HG02610 (cell line): ENCODE measurements around the gene NF2.

Experiments
- ATAC-seq: cut with Tn5 transposase; IDR thresholded peaks from one replicate; pipeline ENCODE4 v1.9.1; 2021; ENCODE audit warnings: mild to moderate bottlenecking, moderate library complexity; ENCODE audit not compliant: unreplicated experiment

NF2 gene

DNA sequence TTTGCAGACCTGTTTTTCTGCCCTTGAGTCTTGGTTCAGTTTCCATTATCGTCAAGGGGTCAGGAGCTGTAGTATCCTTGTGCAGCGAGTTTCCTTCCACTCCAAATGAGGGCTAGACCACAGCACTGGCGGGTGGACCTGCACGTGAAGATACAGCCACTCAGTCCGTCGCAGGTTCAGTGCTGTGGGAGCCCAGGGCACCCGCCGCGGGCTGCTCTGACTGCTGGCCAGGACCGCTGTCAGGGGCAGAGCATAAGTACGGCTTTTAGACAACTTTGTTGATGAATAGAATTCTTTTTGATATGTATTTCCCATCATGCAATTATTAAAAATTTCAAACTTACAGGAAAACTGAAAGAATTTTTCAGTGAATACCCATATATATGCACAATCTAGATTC, 56.6 kb downstream of the NF2 start:
- no peak for ATAC-seq

DNA sequence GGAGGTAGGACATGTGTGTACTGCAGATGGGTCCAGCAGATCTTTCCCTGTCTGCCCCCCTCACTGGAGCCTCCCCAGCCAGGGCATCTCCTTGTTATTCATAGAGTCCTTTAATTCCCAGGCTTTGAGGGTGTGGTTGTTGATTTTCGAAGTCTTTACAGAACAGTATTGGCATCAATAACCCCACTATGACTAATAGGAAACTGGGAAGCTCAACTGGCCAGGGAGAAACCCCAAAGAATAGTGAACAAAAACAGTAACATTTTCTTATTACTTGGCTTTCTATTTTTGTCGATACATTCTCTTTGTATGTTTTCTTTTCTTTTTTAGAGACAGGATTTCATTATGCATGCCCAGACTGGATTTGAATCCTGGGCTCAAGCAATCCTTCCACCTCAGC, 57.9 kb downstream of the NF2 start:
- ATAC-seq = no peak

DNA sequence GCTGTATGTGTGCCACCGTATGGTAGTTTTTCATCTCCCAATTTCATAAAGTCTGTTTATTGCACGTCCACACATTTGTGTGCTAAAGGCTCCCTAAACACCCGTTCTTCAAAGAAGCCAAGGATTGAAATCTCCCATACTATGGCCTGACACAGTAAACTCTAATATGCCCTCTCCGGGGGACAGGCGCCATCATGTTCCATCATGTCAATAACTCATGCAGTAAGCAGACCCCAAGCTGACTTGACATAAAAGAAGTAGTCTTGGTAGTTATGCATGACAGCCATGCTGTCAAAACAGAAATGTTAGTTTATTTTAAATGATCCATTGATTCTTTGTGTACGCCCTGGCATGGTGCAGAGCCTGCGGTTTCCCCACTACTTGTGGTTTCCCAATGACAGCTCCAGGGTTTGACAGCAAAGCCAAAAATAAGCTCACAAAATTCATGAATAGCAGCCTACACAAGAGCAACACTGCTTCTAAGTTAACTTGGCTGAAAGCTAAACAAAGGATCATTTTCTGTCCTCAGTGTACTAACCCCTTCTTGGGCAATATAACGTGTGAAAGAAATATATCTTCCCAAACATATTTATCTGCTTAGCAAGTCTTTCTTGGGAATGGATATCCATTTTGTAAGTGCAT, 59.9 kb downstream of the NF2 start:
- no peak for ATAC-seq

- ATAC-seq = no peak
These were observed 62.1 kb downstream of the NF2 start for GRCh38 chr22:29665486-29665885.

DNA sequence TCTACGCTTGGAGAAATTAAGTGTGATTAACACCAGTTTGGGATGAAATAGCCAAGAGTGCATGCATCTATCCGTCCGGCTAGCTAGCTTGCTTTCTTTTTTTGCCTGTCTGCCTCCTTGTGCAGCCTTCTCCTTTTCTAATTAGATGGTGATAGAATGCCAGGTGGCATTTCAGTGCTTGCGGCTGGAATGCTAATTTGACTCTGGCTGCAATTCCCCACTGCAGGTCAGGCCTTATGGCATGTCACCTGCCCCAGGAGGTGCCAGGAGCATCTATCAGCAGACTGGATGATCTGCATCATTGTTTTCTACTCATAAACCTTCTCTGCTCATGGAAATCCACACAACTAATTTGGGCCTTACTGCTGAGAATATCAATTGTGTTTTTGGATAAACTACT, 65.2 kb downstream of the NF2 start:
- ATAC-seq = no peak

DNA sequence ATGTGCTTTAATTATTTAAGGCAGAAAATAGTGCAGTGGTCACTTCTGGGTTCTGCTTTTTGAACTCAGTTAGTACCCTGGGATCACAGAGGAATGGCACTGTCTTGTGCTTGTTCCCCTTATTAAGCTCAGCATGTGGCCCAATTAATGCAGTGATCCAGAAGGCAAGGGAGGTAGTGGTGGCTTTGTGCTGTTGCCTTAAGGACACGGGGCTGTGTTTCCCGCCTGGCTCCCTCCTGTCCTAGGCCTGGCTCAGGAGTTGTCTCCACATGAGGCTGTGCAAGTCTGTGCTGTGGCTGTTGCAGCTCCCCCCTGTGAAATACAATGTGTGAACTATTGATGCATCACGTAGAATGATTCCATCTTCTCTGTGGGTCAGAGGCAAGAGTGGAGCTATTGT, 67.2 kb downstream of the NF2 start:
- no peak for ATAC-seq

DNA sequence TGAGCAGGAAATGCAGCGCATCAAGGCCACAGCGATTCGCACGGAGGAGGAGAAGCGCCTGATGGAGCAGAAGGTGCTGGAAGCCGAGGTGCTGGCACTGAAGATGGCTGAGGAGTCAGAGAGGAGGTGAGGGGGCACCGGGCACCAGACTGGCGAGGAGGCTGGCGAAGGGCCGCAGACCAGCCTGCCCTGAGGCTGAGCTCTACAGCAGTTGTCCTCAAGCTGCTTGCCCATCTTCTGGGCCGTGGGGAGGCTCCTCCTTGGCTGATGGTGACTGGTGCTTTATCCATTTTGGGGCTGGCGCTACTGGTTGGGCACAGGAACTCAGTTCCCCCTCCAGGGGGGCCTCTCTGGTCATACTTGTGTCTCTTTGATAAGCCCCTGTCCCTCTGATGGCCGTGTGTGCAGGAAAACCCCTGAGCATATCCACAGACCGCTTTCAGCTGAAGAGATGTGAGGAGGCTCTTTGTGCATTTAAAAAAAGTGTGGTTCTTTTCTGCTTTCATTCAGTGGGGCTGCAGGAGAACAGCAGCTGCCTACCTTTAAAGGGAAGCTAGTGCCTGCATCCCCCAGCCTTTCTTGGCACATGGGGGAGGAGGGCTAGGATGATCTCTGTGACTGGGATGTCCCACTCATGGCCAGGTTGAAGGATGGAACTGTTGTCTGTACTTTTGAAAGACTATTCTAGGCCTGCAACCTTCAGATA, 70.1 kb downstream of the NF2 start:
- no peak for ATAC-seq

- no peak for ATAC-seq
These were observed 70.7 kb downstream of the NF2 start for GRCh38 chr22:29674121-29674520.

- ATAC-seq = no peak
These were observed 75.9 kb downstream of the NF2 start for GRCh38 chr22:29679316-29679715.

DNA sequence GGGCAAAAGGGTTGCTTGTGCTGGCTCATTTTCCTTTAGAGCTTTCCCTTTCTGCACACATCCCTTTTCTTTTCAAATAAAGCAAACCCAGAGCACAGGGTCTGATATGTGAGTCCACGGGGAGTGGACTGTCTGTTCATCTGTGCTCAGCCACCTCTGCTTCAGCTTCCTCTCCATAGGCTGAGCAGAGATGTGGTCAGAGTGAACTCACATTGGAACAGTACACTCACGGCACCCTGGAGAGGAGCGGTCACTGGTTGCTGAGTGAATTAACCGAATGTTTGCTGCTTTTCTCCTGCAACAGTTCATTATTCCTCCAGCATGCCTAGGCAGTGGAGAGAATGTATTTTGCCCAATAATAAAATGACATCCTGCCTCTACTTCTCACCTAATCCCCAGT, 80.1 kb downstream of the NF2 start:
- ATAC-seq = no peak

GRCh38 chr22:29684244-29684643, 80.8 kb downstream of the NF2 start:
- ATAC-seq = no peak

GRCh38 chr22:29689206-29689879, 85.9 kb downstream of the NF2 start:
- ATAC-seq = no peak

DNA sequence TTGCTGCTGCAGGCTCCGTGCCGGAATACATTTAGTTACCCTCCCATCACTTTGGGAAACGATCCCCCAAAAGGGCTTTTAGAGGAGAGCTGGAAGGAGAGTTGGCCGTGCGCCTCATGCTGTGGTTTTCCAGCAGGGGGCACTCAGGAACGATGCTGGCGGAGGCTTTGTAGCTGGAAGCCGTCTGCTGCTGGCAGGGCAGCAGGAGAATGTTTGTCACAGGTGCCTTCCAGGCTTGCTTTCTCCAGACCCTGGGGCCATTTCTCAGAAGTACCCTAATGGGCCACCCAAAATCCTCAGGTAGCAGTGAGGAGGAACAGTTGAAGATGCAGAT, 86.4 kb downstream of the NF2 start:
- ATAC-seq = no peak

DNA sequence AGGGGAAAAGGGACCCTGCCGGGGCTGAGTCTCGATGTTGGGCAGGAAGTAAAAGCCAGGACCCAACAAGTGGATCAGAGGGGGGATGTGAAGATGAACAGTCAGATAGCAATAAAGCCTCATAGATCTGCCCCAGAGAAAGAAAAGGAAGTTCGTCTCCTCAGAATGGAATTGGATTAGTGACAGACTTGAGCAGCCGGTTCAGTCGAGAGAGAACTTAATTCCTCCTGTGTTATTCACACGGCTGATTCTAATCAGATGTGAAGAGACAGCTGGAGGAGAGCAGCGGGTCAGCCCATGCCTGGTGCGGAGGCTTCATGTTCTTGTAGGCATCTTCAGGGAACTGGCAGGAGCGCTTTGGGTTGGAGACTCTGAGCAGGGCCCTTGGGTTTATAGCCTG, 87.0 kb downstream of the NF2 start:
- ATAC-seq = no peak

DNA sequence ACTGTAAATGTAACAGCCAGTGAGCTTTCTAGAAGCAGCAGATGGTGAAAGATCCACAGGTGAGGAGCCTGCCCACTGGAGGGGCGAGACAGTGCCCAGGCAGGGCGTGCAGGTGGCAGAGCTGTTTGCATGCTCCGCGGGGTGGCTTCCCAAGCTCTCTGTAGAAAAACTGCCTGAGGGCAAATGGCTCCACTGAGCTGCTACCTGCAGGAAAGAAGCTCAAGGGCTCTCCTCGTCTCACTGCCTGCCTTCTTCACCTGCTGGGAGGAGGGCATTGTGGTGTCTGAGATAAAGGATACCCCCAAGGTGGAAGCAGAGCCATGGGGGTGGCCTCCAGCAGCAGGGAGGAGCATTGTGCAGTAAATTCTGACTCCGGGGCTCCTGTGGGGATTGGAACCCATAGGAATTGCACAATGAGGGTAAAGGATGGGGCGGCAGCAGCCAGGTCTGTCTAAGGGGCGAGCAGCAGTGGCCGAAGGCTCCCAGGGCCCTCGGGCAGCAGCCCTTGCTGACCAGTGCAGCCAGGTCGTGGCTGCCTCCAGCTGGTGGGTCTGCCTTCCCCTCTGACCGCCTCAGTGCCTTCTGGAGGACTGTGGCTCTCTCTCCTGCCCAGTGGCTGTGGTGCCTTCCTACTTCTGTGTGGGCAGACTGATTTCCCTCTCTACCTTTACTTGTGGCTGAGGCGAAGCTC, 88.3 kb downstream of the NF2 start:
- no peak for ATAC-seq

DNA sequence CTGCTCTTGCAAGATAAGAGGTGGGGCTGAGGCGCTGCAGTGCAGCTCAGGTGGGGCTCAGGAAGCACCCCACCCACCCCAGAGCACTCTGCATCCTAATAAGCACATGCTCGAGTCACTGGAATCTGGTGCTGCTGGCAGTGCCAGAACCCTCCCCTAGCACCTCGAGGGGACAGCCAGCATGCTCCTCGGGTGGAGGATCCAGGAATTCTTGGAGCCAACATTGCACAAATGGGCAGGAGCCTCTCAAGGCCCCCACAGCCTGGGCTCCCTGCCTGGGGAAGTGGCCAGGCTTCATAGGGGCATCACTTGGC, 88.9 kb downstream of the NF2 start:
- no peak for ATAC-seq

DNA sequence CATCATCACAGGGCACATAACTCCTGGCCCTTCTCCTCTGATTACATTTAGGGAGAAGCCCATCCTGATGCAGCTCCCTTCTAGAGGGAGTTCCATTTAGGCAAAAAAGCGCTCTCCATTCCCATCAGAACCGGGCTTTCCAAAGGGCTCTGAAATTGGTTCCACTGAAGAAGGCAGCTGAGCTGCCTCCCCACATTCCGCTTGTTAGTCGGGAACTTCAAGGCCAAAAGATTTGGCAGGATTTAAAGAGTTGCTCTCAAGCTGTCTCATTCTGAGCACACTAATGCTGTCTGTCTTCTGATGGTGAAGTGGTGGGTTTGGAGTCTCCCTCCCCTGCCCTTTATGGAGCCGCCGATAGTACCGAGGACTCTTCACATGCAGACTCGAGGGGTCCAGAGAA, 89.7 kb downstream of the NF2 start:
- ATAC-seq = no peak

GRCh38 chr22:29693671-29694070, 90.2 kb downstream of the NF2 start:
- no peak for ATAC-seq

DNA sequence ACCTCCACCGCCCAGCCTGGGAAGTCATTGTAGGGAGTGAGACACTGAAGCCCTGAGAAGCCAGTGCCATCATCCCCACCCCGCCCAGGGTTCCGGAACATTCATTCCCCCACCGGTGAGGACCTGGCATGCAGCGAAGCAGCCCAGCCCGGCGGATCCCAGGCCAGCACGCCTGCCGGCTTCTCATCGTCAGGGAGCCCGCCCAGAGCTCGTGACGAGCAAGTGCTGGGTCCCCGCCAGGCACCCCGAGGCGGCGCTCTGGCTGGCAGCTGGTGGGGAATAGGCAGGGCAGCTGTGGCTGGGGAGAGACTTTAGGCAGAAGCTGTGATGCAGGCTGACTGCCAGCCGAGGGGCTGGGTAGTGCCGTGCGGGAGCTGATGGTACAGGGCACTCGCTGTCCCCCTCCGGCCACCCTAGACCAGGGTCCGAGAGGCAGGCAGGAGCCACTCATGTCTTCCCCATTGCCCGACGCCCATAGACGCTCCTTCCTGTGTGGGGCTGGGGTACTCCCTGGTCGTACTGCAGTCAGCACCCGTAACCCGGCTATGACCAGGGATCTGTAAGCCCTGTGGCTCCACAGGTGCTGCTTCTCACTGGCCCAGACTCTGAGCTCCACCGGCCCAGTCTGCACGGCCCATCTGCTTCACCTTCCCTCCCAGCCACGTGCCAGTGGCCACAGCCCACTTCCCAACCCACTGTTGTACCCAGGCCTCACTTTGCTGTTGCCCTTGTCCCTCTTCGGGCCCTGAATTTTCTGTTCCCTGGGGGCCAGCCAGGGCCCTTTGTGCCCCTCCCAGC, 91.9 kb downstream of the NF2 start:
- no peak for ATAC-seq

- ATAC-seq = no peak
These were observed 94.6 kb downstream of the NF2 start for GRCh38 chr22:29697853-29698598.
